ENCODE measurements around the gene MYH14. TPM values are rescaled to one million over a fixed set of nuclear protein-coding genes. Genes with fewer than 3 reads are reported as not detected.

The MYH14 gene
- polyA plus RNA-seq, 3 donors = not detected

DNA sequence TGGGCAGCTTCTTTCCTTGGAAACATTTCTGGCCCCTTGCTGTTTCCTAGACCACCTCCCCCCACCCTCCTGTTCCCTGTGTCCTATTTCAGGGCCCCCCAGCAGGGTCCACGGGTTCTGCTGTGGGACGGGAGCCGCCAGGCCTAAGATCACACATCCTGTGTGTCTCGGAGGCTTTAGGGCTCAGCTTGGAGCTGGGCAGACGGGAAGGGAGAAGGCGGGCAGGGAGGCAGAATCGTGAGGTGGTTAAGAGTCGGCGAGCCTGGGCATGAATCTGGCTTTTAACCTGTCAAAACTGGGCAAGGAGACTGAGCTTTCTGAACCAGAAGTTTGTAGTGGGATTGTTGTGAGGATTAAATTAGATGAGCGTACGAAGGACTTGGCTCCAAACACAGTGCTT is 120.9 kb downstream of the MYH14 start:
- H3K4me2 ChIP-seq (replicated peaks; ENCODE audit: extremely low read depth, low read length, poor library complexity, severe bottlenecking) = no peak overlapping the region
- H3K36me3 Mint-ChIP-seq = peaks cover 18 to 21% of the 10 kb centered on the region in 2 donors
- intact Hi-C loops (cut with micrococcal nuclease) = loop anchor here in 1 of 2 donors (10.0 kb wide), 1 partner anchor 480 kb away; no protein-coding TSS in a partner anchor
- H3K4me1 ChIP-seq (ENCODE audit: control insufficient read depth in 1 of 2, insufficient read depth in 2 of 2, low read length in 2 of 2) = peaks cover 25 to 35% of the 10 kb centered on the region in 2 donors
- peaks cover 63% of the 10 kb centered on the region for H4K20me1 ChIP-seq (ENCODE audit: insufficient read depth, low read length)
- H3K9me3 ChIP-seq (replicated peaks in 1 of 2; ENCODE audit: control insufficient read depth in 1 of 2, insufficient read depth in 1 of 2, low read length in 2 of 2) = peaks cover 0 to 14% of the 10 kb centered on the region in 2 donors
- no peak overlapping the region for H3K27ac ChIP-seq (ENCODE audit: low read depth in 1 of 2, low read length in 2 of 2)
- no peak overlapping the region for H2AFZ ChIP-seq (ENCODE audit: insufficient read depth, low read depth, low read length, poor library complexity, severe bottlenecking)
- H3K4me3 ChIP-seq (replicated peaks in 1 of 3; ENCODE audit: low read depth in 2 of 3, low read length in 3 of 3) = no peak overlapping the region
- no peak overlapping the region for H3K27ac Mint-ChIP-seq
- peak overlapping the region in 1 of 2 donors; percentile 54 for H3K4me3 Mint-ChIP-seq
- 76% methylated on average over 9 of the region's 11 CpGs for WGBS (ENCODE audit: insufficient coverage)
- peaks cover 23% of the 10 kb centered on the region for H3K4me1 Mint-ChIP-seq
- H3K27me3 ChIP-seq (ENCODE audit: control insufficient read depth in 2 of 2, insufficient read depth in 2 of 2, low read length in 2 of 2) = peaks cover 19 to 26% of the 10 kb centered on the region in 2 donors
- peaks cover 0 to 6% of the 10 kb centered on the region in 2 donors for H3K36me3 ChIP-seq (replicated peaks in 1 of 2; ENCODE audit: control insufficient read depth in 1 of 2, insufficient read depth in 2 of 2, low read length in 2 of 2)
- H3K79me2 ChIP-seq (ENCODE audit: insufficient read depth, low read length) = no peaks in the 10 kb centered on the region
- H3K9me3 Mint-ChIP-seq = peaks cover 0 to 26% (median 14%) of the 10 kb centered on the region in 7 donors
- no peak overlapping the region for H3K9ac ChIP-seq (ENCODE audit: insufficient read depth, low read length, poor library complexity, severe bottlenecking)
- H3K27me3 Mint-ChIP-seq (ENCODE audit: low read depth in 3 of 3) = peaks cover 26 to 44% (median 38%) of the 10 kb centered on the region in 3 donors
- no peak for DNase-seq
- TF ChIP-seq, protein P1, sequence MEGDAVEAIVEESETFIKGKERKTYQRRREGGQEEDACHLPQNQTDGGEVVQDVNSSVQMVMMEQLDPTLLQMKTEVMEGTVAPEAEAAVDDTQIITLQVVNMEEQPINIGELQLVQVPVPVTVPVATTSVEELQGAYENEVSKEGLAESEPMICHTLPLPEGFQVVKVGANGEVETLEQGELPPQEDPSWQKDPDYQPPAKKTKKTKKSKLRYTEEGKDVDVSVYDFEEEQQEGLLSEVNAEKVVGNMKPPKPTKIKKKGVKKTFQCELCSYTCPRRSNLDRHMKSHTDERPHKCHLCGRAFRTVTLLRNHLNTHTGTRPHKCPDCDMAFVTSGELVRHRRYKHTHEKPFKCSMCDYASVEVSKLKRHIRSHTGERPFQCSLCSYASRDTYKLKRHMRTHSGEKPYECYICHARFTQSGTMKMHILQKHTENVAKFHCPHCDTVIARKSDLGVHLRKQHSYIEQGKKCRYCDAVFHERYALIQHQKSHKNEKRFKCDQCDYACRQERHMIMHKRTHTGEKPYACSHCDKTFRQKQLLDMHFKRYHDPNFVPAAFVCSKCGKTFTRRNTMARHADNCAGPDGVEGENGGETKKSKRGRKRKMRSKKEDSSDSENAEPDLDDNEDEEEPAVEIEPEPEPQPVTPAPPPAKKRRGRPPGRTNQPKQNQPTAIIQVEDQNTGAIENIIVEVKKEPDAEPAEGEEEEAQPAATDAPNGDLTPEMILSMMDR (IDR thresholded peaks at IDR 0.05) = no peak

DNA sequence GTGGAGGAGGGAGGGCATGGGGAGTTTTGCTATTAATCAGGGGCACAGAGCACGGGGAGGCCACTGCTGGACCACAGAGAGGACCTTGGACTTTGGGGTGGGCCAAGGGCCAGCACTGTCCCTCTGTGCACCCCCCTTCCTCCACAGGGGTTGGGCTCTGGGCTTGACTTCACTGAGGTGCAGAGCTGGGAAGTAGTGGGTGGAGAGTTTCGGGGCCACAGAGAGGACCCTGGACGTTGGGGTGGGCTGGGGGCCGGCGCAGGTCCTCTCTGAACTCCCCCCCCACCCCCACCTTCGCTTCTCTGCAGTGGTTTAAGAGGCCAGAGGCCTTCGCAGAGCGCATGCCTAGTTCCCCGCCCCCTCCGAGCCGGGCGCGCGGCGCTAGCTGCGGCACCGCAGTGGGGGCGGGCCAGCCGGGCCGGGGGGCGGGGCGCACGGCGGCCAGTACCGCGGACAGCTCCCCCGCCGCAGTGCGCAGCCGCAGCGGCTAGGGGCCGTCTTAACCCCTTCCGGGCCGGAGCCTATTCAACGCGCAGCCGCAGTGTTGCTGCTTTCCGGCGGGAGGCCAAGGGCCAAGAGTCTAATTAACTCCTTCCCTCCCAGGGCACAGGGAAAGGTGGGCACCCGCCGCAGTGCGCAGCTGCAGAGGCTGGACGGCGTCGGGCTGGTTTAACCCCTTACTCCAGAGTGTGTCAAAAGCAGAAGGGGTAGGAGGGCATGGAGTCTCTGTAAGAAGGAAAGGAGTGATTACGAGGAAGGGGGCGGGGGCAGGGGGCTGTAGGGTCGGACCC is 122.1 kb downstream of the MYH14 start:
- peaks cover 19 to 26% of the 10 kb centered on the region in 2 donors for H3K27me3 ChIP-seq (ENCODE audit: control insufficient read depth in 2 of 2, insufficient read depth in 2 of 2, low read length in 2 of 2)
- Mint-ChIP-seq H3K27me3 (ENCODE audit: low read depth in 3 of 3) (peaks cover 33 to 45% (median 44%) of the 10 kb centered on the region in 3 donors), H3K9me3 (peaks cover 2 to 36% (median 25%) of the 10 kb centered on the region in 7 donors), H3K27ac (no peak overlapping the region), H3K36me3 (peaks cover 18 to 21% of the 10 kb centered on the region in 2 donors), H3K4me3 (peak overlapping the region; percentile 57 to 77), H3K4me1 (peaks cover 35% of the 10 kb centered on the region)
- peaks cover 36 to 47% of the 10 kb centered on the region in 2 donors for H3K4me1 ChIP-seq (ENCODE audit: control insufficient read depth in 1 of 2, insufficient read depth in 2 of 2, low read length in 2 of 2)
- peaks cover 63% of the 10 kb centered on the region for H4K20me1 ChIP-seq (ENCODE audit: insufficient read depth, low read length)
- TF ChIP-seq, protein P1 (IDR thresholded peaks at IDR 0.05) = no peak
- no peak overlapping the region for H3K9ac ChIP-seq (ENCODE audit: insufficient read depth, low read length, poor library complexity, severe bottlenecking)
- H3K4me3 ChIP-seq (replicated peaks in 1 of 3; ENCODE audit: low read depth in 2 of 3, low read length in 3 of 3) = peak overlapping the region in 1 of 3 experiments; percentile 64
- H3K79me2 ChIP-seq (ENCODE audit: insufficient read depth, low read length) = no peaks in the 10 kb centered on the region
- DNase-seq = peak; percentile 50 to 72 (median 68)
- peak overlapping the region; percentile 81 for H3K4me2 ChIP-seq (replicated peaks; ENCODE audit: extremely low read depth, low read length, poor library complexity, severe bottlenecking)
- H3K9me3 ChIP-seq (replicated peaks in 1 of 2; ENCODE audit: control insufficient read depth in 1 of 2, insufficient read depth in 1 of 2, low read length in 2 of 2) = peaks cover 0 to 14% of the 10 kb centered on the region in 2 donors
- intact Hi-C loops (cut with micrococcal nuclease) = loop anchor here (5.0 to 10.0 kb wide), 2 partner anchors 477 to 479 kb away; no protein-coding TSS in a partner anchor
- no peak overlapping the region for H3K27ac ChIP-seq (ENCODE audit: low read depth in 1 of 2, low read length in 2 of 2)
- H3K36me3 ChIP-seq (replicated peaks in 1 of 2; ENCODE audit: control insufficient read depth in 1 of 2, insufficient read depth in 2 of 2, low read length in 2 of 2) = peaks cover 0 to 6% of the 10 kb centered on the region in 2 donors
- 0% methylated on average over 33 of the region's 48 CpGs for WGBS (ENCODE audit: insufficient coverage)
- no peak overlapping the region for H2AFZ ChIP-seq (ENCODE audit: insufficient read depth, low read depth, low read length, poor library complexity, severe bottlenecking)

All from CD14-positive monocyte (primary cell).